ENCODE data around the gene SLC4A1AP.

DNA sequence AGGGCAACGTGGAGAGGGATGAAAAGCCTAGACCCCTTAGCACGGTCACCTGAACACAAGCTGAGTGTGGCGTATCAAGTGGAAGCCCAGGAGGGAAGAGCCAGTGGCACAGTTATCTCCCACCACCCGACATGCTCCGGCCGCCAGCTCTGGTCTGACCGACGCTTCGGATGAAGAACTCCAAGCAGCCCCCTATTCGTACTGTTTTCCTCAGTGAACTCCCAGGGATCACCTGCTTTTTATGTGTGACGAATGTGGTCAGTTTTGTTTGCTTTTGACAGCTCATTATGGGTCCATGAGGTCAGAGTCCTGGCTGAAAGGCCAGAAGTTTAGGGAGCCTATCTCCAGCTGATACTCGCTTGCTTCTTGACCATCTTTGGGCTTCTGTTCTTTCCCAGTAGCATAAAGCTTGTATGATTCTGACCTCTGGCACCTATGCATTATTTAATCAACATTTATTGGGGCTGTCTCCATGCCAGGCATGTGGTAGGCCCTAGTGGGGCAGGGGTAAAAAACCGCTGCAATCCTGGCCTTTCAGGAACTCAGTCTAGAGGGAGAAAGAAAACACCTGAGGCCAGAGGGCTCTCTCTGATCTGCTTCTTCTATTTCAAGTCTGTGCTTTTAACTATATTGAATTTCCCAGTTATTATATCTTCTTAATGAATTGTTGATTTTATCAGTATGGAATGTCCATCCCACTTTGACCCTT lies 74.8 kb downstream of the SLC4A1AP start:
- TF ChIP-seq, protein P1, sequence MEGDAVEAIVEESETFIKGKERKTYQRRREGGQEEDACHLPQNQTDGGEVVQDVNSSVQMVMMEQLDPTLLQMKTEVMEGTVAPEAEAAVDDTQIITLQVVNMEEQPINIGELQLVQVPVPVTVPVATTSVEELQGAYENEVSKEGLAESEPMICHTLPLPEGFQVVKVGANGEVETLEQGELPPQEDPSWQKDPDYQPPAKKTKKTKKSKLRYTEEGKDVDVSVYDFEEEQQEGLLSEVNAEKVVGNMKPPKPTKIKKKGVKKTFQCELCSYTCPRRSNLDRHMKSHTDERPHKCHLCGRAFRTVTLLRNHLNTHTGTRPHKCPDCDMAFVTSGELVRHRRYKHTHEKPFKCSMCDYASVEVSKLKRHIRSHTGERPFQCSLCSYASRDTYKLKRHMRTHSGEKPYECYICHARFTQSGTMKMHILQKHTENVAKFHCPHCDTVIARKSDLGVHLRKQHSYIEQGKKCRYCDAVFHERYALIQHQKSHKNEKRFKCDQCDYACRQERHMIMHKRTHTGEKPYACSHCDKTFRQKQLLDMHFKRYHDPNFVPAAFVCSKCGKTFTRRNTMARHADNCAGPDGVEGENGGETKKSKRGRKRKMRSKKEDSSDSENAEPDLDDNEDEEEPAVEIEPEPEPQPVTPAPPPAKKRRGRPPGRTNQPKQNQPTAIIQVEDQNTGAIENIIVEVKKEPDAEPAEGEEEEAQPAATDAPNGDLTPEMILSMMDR (IDR thresholded peaks at IDR 0.05): no peak
- TF ChIP-seq EZH2 (IDR thresholded peaks at IDR 0.05; ENCODE audit: borderline replicate concordance, insufficient read depth, low read depth, low read length, poor library complexity, severe bottlenecking): no peak
